Kidney epithelial cell (primary cell): Measurements from ENCODE around the gene MED10. TPM values are rescaled to one million over a fixed set of nuclear protein-coding genes. Genes with fewer than 3 reads are reported as not detected.

ENCODE experiments used
- DNase-seq: peaks from one replicate; pipeline ENCODE4 v3.0.0-alpha.2; 2010; ENCODE audit warnings: low read depth
- H3K27me3 ChIP-seq: 2 replicates; pipeline ENCODE4 v1.6.0; 2011; ENCODE audit warnings: low read length; ENCODE audit not compliant: control insufficient read depth, insufficient read depth
- H3K36me3 ChIP-seq: 2 replicates; pipeline ENCODE4 v1.5.1; 2011; ENCODE audit warnings: low read length; ENCODE audit not compliant: control insufficient read depth, insufficient read depth
- H3K4me3 ChIP-seq: 2 replicates; pipeline ENCODE4 v1.5.1; 2011; ENCODE audit warnings: low read depth, mild to moderate bottlenecking, control low read depth, low read length
- CTCF ChIP-seq: IDR thresholded peaks from 2 replicates; pipeline ENCODE4 v1.5.1; 2011; ENCODE audit warnings: mild to moderate bottlenecking, moderate library complexity, low read length, control low read depth, inconsistent platforms; ENCODE audit not compliant: insufficient read depth, poor library complexity, severe bottlenecking
- total RNA-seq: library from RNA; depleted of rRNA; stranded (reverse); fragments of >200 nt; gene quantifications from 2 replicates; pipeline ENCODE4 v1.2.3, GENCODE V29; 2015

Gene MED10
- total RNA-seq, 1 donor from 2014 or later, result 45.7 TPM

- H3K4me3 ChIP-seq, result no peak overlapping the region
- no peak for DNase-seq
- TF ChIP-seq CTCF, result no peak
- no peaks in the 10 kb centered on the region for H3K36me3 ChIP-seq
- no peaks in the 10 kb centered on the region for H3K27me3 ChIP-seq
Observed at GRCh38 chr5:6394429-6395101, 16.2 kb upstream of the MED10 start.

- no peak for TF ChIP-seq CTCF
- Histone ChIP-seq H3K27me3 (no peaks in the 10 kb centered on the region), H3K36me3 (no peaks in the 10 kb centered on the region), H3K4me3 (no peak overlapping the region)
- DNase-seq, result no peak
Observed at GRCh38 chr5:6393596-6394194, 15.3 kb upstream of the MED10 start.

- H3K27me3 ChIP-seq, result no peaks in the 10 kb centered on the region
- no peak for TF ChIP-seq CTCF
- no peak overlapping the region for H3K4me3 ChIP-seq
- no peak for DNase-seq
- no peaks in the 10 kb centered on the region for H3K36me3 ChIP-seq
Observed at GRCh38 chr5:6392561-6392960, 14.2 kb upstream of the MED10 start.

- H3K36me3 ChIP-seq, result no peaks in the 10 kb centered on the region
- no peak overlapping the region for H3K4me3 ChIP-seq
- DNase-seq, result no peak
- no peak for TF ChIP-seq CTCF
- H3K27me3 ChIP-seq, result no peaks in the 10 kb centered on the region
Observed at GRCh38 chr5:6391151-6391550, 12.8 kb upstream of the MED10 start.

- Histone ChIP-seq H3K36me3 (no peaks in the 10 kb centered on the region), H3K4me3 (no peak overlapping the region), H3K27me3 (no peaks in the 10 kb centered on the region)
- no peak for DNase-seq
- TF ChIP-seq CTCF, result no peak
Observed at GRCh38 chr5:6389946-6390530, 11.7 kb upstream of the MED10 start.
